ENCODE data around the gene TMEM26.
"Not testable (repeated sequence)": the region's sequence is repeated elsewhere in the genome, so short reads cannot be mapped to it uniquely, and the experiment has no call there.

The TMEM26 gene

DNA sequence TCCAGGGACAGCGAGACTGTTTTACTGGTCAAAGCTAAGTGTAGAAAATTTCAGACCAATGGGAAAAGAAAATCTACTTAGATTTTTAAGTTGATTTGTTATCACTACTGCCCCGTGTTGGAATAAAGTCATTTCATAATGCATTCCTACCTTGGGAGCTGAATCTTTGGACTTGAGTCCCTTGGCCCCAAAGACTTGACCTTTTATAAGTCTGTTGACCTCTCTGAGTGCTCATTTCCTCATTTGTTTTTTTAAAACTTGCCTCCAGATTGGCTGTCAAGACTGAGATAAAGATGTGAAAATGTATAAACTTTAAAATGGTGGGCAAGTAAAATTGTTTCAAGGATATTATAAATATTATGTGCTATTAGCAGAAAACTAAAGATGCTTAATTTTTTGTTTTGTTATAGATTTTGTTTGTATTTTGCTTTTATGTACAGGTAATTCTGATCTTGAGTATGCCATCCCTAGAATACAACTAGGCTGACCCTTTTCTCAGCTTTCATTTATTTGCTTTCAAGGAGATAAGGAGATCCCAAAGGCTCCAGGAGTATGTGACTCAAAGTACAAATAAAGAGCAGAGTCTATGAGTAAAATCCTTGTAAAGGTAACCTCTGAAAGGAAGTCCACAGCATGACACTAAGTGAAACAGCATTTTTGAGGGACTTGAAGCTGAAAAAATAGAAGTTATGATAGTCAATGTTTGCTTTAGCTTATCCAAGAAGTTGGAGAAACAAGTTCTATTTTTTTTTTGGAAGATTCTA is 54.6 kb downstream of the TMEM26 start:
- no peak for DNase-seq (ENCODE audit: low spot score)

DNA sequence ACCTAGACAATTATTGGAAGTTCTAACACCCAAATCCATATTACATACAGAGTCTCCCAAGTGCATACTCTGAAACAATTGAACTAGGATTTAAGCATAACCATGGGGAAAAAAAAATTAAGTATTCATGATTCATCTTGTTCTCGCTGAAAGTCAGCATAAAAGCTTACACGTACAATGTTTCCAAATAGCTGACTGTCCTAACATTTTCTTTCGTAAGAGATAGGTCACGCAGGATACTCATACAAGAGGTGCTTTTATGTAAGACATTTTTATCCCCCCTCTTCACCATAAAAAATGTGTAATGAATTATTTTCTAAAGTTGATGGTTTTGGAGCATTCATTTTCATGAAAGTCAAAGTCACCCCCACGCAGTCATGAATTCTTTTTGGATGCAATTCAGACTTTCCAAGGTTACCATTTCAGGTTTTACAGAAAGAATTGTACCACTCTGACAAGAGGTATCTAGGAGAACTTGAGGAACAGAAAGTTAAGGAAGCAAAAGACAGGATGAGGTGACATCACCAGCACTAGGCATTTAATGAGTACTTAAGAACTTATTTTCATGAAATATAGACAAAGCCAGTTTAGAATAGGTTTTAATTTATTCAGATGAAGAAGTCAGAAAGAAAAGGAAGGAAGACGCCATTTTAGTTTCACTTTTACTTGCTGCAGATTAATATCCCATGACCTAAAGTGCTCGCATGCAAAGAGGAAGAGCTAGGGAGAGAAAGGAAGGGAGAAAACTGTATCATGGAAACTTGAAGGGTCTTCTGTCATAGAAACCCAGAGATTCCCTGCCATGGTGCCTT is 55.8 kb downstream of the TMEM26 start:
- DNase-seq (ENCODE audit: low spot score), result no peak

DNA sequence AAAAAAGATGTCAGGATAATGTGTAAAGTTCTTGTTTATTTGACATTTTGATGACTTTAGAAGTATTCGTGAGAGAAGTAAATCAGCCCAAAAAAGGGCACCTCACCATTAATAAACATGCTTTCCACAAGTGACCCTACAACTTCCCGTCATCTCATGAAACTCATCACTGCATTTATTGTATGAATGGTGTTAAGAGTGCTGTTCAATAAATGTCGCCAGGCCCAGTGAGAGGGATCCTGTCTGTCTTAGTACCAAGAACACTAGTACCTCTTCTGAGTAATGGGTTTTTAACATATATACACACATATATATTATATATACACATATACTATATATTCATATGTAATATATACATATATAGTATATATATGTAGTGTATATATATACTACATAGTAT is 61.9 kb downstream of the TMEM26 start:
- DNase-seq (ENCODE audit: low spot score), result no peak

DNA sequence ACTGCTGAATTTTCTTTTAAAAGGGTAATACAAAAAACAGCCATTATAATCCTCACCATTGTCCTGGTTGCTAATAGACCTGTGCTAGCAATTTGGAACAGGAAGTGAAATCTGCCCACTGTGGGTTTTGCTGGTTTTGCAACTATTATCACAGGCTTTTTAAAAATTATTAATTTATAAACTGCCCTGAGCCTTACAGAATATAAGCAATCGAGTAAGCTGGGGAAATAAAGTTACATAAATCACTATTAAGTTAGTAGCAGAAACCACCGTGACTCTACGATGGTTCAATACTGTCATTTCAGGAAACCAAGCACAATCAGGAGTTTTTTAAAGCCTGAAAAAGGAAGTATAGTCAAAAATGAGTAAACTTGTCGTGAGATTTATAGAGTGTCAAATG is 62.3 kb downstream of the TMEM26 start:
- no peak for DNase-seq (ENCODE audit: low spot score)

DNA sequence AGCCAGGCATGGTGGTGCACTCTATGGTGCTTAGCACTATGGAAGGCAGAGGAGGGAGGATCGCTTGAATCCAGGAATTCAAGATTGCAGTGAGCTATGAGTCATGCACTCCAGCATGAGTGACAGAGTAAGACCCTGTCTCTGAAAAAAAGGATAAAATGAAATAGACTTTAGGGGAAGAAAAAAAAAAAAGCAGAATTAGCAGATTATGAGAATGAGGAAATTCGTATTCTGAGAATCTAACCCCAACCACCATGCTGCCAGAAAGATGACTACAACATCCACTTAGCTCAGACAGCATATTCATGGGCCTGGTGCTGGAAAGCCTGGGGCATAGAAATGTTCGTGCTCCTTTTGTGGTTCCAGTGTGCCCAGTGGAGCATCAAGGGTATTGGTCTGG is 63.3 kb downstream of the TMEM26 start:
- DNase-seq (ENCODE audit: low spot score), result no peak

DNA sequence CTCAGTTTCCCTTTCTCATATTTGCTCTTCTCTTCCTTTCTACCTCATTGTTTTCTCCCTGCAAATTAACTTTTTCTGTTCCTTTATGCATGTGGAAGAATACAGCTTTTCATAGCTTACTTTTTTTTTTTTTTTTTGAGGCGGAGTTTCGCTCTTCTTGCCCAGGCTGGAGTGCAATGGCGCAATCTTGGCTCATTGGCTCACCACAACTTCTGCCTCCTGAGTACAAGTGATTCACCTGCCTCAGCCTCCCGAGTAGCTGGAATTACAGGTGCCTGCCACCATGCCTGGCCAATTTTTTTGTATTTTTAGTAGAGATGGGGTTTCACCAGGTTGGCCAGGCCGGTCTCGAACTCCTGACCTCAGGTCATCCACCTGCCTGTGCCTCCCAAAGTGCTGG is 64.2 kb downstream of the TMEM26 start:
- not testable (repeated sequence) for DNase-seq (ENCODE audit: low spot score)

DNA sequence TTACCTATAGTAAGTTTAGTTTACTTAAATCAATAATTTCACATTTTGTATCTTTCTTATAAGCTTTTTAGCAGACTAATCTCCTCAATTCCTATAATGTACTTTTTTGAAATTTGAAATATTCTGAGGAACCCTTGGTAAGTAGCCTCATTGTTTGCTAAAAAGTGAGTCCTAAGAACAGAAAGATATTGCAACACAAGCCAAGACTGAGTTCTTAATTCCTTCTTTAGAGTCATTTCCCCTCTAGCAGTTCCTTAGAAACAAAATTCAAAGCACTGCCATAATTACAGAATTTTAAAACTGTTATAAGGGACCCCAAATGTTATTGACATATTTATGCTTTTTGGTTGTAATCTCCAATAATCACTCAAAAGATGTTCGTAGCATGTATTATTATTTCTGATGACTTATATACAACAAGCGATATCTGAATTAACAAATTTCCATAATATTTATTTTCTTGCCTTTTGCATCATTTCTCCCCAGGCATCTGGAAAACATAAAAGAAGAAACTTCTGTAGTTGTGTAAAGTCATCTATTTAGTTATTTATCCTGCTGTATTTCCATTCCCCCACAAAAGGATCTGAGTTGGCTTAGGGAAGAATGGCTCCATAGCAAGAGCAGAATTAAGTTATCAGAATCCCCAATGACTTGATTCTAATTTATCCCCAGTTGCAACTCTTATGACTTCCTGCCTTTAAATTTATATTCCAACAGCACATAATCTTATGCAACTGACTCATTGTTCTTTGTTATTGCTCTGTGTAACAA is 67.8 kb downstream of the TMEM26 start:
- no peak for DNase-seq (ENCODE audit: low spot score)

DNA sequence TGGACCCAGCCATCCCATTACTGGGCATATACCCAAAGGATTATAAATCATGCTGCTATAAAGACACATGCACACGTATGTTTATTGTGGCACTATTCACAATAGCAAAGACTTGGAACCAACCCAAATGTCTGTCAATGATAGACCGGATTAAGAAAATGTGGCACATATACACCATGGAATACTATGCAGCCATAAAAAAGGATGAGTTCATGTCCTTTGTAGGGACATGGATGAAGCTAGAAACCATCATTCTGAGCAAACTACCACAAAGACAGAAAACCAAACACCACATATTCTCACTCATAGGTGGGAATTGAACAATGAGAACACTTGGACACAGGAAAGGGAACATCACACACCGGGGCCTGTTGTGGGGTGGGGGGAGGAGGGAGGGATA is 72.0 kb downstream of the TMEM26 start:
- not testable (repeated sequence) for DNase-seq (ENCODE audit: low spot score)

DNA sequence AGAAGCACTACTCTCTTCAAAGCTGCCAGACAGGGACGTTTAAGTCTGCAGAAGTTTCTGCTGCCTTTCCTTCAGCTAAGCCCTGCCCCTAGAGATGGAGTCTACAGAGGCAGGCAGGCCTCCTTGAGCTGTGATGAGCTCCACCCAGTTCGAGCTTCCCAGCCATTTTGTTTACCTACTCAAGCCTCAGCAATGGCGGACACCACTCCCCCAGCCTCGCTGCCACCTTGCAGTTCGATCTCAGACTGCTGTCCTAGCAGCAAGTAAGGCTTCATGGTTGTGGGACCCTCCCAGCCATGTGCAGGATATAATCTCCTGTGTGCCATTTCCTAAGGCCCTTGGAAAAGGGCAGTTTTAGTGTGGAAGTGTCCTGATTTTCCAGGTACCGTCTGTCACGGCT is 74.3 kb downstream of the TMEM26 start:
- DNase-seq (ENCODE audit: low spot score), result no peak

DNA sequence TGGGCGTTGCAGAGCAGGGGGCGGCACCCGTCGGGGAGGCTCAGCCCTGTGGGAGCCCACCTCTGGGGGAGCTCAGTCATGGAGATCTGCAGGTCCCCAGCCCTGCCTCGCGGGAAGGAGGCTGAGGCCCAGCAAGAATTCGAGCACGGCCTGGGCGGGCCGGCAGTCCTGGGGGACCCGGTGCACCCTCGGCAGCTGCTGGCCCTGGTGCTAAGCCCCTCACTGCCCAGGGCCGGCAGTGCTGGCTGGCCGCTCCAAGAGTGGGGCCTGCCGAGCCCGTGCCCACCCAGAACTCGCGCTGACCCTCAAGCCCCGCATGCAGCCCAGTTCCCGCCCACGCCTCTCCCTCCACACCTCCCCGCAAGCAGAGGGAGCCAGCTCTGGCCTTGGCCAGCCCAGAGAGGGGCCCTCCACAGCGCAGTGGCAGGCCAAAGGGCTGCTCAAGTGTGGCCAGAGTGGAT is 76.2 kb downstream of the TMEM26 start:
- DNase-seq (ENCODE audit: low spot score), result no peak

DNA sequence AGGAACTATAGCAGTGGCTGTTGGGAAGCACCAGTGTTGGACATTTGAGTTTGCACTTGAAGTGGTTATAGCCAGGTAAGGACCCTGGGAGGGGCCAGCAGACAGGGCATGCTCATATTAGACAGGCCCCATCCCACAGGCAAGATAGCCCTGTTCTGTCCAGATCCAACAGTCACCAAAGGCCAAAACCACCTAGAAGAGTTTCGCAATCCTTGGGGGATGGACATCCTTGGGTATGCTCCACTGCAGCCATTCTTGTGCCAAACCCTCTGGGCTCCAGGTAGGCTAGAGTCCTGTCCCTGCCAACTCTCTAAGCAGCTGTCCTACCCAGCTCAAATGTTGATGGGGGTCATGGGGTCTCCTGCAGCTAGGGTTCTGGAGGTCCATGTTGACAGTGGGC is 76.8 kb downstream of the TMEM26 start:
- no peak for DNase-seq (ENCODE audit: low spot score)

DNA sequence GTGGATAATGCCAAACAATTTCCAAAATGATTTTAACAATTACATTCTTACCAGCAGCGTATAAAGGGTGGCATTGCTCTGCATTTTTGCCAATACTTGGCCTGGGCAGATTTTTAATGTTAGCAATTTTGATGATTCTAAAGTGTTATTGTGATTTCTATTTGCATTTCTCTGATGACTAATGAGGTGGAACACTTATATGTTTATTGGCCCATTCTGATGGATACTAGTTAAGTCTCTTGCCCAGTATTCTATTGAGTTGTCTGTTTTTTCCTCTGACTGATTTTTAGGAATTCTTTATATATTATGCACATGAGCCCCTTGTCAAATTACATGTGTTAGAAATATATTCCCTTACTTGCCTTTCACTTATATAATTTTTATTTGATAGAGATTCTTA is 86.8 kb downstream of the TMEM26 start:
- DNase-seq (ENCODE audit: low spot score), result no peak

DNA sequence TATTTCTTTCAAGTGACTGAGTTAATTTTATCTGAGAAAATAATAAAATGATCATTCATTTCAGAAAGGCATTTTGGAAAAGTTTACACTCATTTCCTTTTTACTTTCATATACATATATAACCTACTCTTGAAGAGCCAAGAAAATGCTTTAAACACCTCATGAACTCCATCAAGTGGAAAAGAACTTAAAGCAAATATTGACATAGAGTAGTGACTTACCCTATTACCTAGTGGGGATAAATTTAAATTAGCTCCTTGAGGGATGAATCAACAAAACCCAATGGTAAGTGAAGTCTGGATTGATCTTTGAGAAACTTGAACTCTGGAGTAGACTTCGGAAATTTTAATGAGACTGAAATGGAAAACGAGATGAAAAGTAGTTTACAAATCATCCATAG is 88.6 kb downstream of the TMEM26 start:
- no peak for DNase-seq (ENCODE audit: low spot score)

DNA sequence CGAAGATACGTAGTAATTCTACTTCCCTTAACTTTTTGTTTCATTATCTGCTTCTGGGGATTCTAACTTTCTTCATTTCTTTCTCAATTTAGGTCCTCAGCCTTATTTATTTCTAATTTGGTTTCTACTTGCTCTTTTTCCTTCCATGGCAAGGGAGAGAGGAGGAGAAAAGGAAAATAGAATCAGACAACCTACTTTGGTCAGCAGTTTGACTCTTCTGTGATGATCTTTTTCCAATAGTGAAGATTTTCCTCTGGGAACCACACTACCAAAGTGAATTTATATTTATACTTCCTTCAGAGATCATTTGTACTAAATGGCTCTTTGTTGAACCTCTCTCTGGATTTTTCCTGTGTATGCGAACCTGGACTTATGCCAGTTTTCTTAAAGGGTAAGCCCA is 90.2 kb downstream of the TMEM26 start:
- DNase-seq (ENCODE audit: low spot score), result no peak

DNA sequence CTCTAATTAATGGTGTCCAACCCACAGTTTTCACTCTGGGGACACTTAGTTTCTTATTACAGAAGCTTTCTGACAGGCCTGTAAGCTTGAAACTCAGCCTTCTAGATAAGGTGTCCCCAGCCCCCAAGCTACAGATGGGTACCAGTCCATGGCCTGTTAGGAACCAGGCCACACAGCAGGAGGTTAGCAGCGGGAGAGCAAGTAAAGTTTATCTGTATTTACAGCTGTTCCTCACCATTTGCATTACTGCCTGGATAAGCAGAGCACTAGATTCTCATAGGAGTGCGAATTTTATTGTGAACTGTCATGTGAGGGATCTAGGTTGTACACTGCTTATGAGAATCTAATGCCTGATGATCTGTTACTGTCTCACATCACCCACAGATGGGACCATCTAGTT is 93.7 kb downstream of the TMEM26 start:
- DNase-seq (ENCODE audit: low spot score), result no peak

DNA sequence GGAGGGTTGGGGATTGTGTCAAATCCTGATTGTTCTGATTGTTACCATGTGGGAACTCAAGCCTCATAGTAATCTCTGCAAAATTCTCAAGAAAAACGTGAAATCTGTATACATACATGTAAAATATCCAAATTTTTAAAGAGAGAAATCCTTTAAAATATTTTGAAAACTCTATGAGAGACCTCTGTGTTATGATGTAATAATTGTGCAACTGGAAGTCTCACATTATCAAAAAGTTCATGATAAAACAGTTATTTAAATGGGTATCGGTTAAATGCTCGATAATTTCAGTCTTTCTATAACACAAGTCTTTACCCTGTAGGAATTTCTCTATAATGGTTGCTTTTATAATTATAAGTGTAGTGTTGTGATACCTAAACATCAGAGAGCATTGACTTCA is 95.5 kb downstream of the TMEM26 start:
- no peak for DNase-seq (ENCODE audit: low spot score)
